H9 (cell line): ENCODE measurements around the gene PACSIN2. TPM values are rescaled to one million over a fixed set of nuclear protein-coding genes. Genes with fewer than 3 reads are reported as not detected.

ENCODE experiments used
- DNase-seq: peaks from one replicate; pipeline ENCODE4 v3.0.0-alpha.2; 2017
- H2AFZ ChIP-seq: one replicate; pipeline ENCODE4 v1.6.1; 2013; ENCODE audit warnings: mild to moderate bottlenecking, low read length, control low read depth, moderate library complexity
- H2AK5ac ChIP-seq: 2 replicates; pipeline ENCODE4 v1.6.1; 2013; ENCODE audit warnings: low read length, control low read depth, mixed read lengths; ENCODE audit not compliant: insufficient read length
- H2BK120ac ChIP-seq: one replicate; pipeline ENCODE4 v1.6.1; 2013; ENCODE audit warnings: low read depth, mild to moderate bottlenecking, low read length, control low read depth, inconsistent platforms; ENCODE audit not compliant: poor library complexity, severe bottlenecking
- H2BK12ac ChIP-seq: 2 replicates; pipeline ENCODE4 v1.6.1; 2013; ENCODE audit warnings: low read length, control low read depth, mixed read lengths, low read depth; ENCODE audit not compliant: insufficient read length
- H2BK15ac ChIP-seq: 2 replicates; pipeline ENCODE4 v1.6.1; 2013; ENCODE audit warnings: low read depth, low read length, control low read depth
- H2BK20ac ChIP-seq: one replicate; pipeline ENCODE4 v1.6.1; 2013; ENCODE audit warnings: low read depth, mild to moderate bottlenecking, low read length, control low read depth, inconsistent platforms; ENCODE audit not compliant: poor library complexity, severe bottlenecking
- H2BK5ac ChIP-seq: 2 replicates; pipeline ENCODE4 v1.6.1; 2013; ENCODE audit warnings: low read length, control low read depth, mixed read lengths; ENCODE audit not compliant: insufficient read length
- H3K14ac ChIP-seq: 2 replicates; pipeline ENCODE4 v1.6.1; 2013; ENCODE audit warnings: low read length, control low read depth; ENCODE audit not compliant: insufficient read depth
- H3K18ac ChIP-seq: 2 replicates; pipeline ENCODE4 v1.6.1; 2013; ENCODE audit warnings: low read depth, mild to moderate bottlenecking, mixed read lengths, low read length, control low read depth; ENCODE audit not compliant: insufficient read length
- H3K23ac ChIP-seq: 2 replicates; pipeline ENCODE4 v1.6.1; 2013; ENCODE audit warnings: low read length, control low read depth, mixed read lengths, low read depth; ENCODE audit not compliant: insufficient read length
- H3K23me2 ChIP-seq: 2 replicates; pipeline ENCODE4 v1.6.1; 2013; ENCODE audit warnings: low read depth, mild to moderate bottlenecking, mixed read lengths, low read length, control low read depth; ENCODE audit not compliant: insufficient read length, poor library complexity, severe bottlenecking
- H3K27ac ChIP-seq: 2 replicates; pipeline ENCODE4 v1.5.1; 2013; ENCODE audit warnings: low read length, control low read depth, mixed read lengths, low read depth; ENCODE audit not compliant: insufficient read length
- H3K27me3 ChIP-seq: 2 replicates; pipeline ENCODE4 v1.6.1; 2013; ENCODE audit warnings: low read length, control low read depth, inconsistent platforms; ENCODE audit not compliant: insufficient read depth
- H3K4ac ChIP-seq: 2 replicates; pipeline ENCODE4 v1.6.1; 2013; ENCODE audit warnings: low read depth, mild to moderate bottlenecking, control low read depth, inconsistent platforms, low read length, moderate library complexity
- H3K4me1 ChIP-seq: 2 replicates; pipeline ENCODE4 v1.6.1; 2013; ENCODE audit warnings: low read length, control low read depth, inconsistent platforms; ENCODE audit not compliant: insufficient read depth
- H3K4me2 ChIP-seq: 2 replicates; pipeline ENCODE4 v1.6.1; 2013; ENCODE audit warnings: low read length, control low read depth, mixed read lengths; ENCODE audit not compliant: insufficient read length, insufficient read depth
- H3K56ac ChIP-seq: 2 replicates; pipeline ENCODE4 v1.6.1; 2013; ENCODE audit warnings: low read depth, mild to moderate bottlenecking, mixed read lengths, low read length, control low read depth; ENCODE audit not compliant: insufficient read length
- H3K79me1 ChIP-seq: 2 replicates; pipeline ENCODE4 v1.6.1; 2013; ENCODE audit warnings: low read depth, mild to moderate bottlenecking, moderate library complexity, low read length, control low read depth, inconsistent platforms; ENCODE audit not compliant: insufficient read depth, poor library complexity, severe bottlenecking
- H3K79me2 ChIP-seq: 2 replicates; pipeline ENCODE4 v1.6.1; 2013; ENCODE audit warnings: low read length, control low read depth, inconsistent platforms; ENCODE audit not compliant: insufficient read depth
- H3K9ac ChIP-seq: 2 replicates; pipeline ENCODE4 v1.6.1; 2013; ENCODE audit warnings: low read length, control low read depth, mixed read lengths; ENCODE audit not compliant: insufficient read length; ENCODE audit errors: extremely low read depth
- H3K9me3 ChIP-seq: one replicate; pipeline ENCODE4 v1.6.1; 2013; ENCODE audit warnings: low read depth, low read length, inconsistent platforms; ENCODE audit not compliant: control insufficient read depth
- H3T11ph ChIP-seq: one replicate; pipeline ENCODE4 v1.6.1; 2013; ENCODE audit warnings: mild to moderate bottlenecking, low read length, control low read depth, inconsistent platforms
- H4K20me1 ChIP-seq: one replicate; pipeline ENCODE4 v1.6.1; 2013; ENCODE audit not compliant: control insufficient read depth, insufficient read length, insufficient read depth
- H4K5ac ChIP-seq: 2 replicates; pipeline ENCODE4 v1.6.1; 2013; ENCODE audit warnings: low read depth, mild to moderate bottlenecking, mixed read lengths, low read length, control low read depth; ENCODE audit not compliant: insufficient read length
- H4K8ac ChIP-seq: replicated peaks from 2 replicates; pipeline ENCODE4 v1.6.1; 2013; ENCODE audit warnings: low read length, control low read depth, mixed read lengths, low read depth; ENCODE audit not compliant: insufficient read length
- H4K91ac ChIP-seq: 2 replicates; pipeline ENCODE4 v1.6.1; 2013; ENCODE audit warnings: low read depth, mild to moderate bottlenecking, moderate library complexity, mixed read lengths, low read length, control low read depth; ENCODE audit not compliant: insufficient read length
- H3K27ac Mint-ChIP-seq, 3 experiments: 2 replicates in 2 of 3; 3 replicates in 1 of 3; pipeline ENCODE4 v1.8.0; 2020 to 2021; ENCODE audit warnings: mixed read lengths in 3 of 3, mild to moderate bottlenecking in 1 of 3, moderate library complexity in 1 of 3
- H3K27me3 Mint-ChIP-seq: 2 replicates; pipeline ENCODE4 v1.8.0; 2021; ENCODE audit warnings: low read depth, mild to moderate bottlenecking, moderate library complexity, mixed read lengths
- H3K36me3 Mint-ChIP-seq, 3 experiments: 2 replicates in 2 of 3; 3 replicates in 1 of 3; pipeline ENCODE4 v1.8.0; 2020 to 2021; ENCODE audit warnings: low read depth in 3 of 3, mixed read lengths in 3 of 3; ENCODE audit not compliant: insufficient read depth in 1 of 3
- H3K4me1 Mint-ChIP-seq, 2 experiments: 2 replicates each; pipeline ENCODE4 v1.8.0; 2020; ENCODE audit warnings: mixed read lengths in 2 of 2
- H3K4me3 Mint-ChIP-seq, 2 experiments: 2 replicates in 1 of 2; 3 replicates in 1 of 2; pipeline ENCODE4 v1.8.0; 2020 to 2021; ENCODE audit warnings: mild to moderate bottlenecking in 2 of 2, mixed read lengths in 2 of 2, moderate library complexity in 1 of 2
- H3K9me3 Mint-ChIP-seq, 2 experiments: 2 replicates in 1 of 2; 3 replicates in 1 of 2; pipeline ENCODE4 v1.8.0; 2020; ENCODE audit warnings: mild to moderate bottlenecking in 2 of 2, mixed read lengths in 2 of 2, moderate library complexity in 1 of 2
- WGBS: extraction: QIAGEN DNeasy Blood & Tissue Kit; methylation state at CpG from one replicate; pipeline ENCODE4 v1.1.7; 2013; ENCODE audit warnings: missing lambda C conversion rate, low lambda C conversion rate, mixed read lengths; ENCODE audit not compliant: insufficient read length; ENCODE audit errors: extremely low coverage; 5-methylcytosine and 5-hydroxymethylcytosine counted together
- total RNA-seq: library from RNA; stranded (reverse); gene quantifications from 2 replicates; pipeline ENCODE4 v1.2.1, GENCODE V29; 2021
- TF ChIP-seq, protein P1 (sequence below): fragments of 200-600 bp; sonication (generic); conservative IDR thresholded peaks from 3 replicates; pipeline ENCODE4 v1.8.0; 2021; ENCODE audit warnings: antibody characterized with exemption, mild to moderate bottlenecking

The PACSIN2 gene
- total RNA-seq, 1 experiment from 2014 or later: 62.3 TPM

- no peaks in the 10 kb centered on the region for H3K9me3 Mint-ChIP-seq
- peaks cover 46 to 48% of the 10 kb centered on the region in 2 experiments for H3K4me1 Mint-ChIP-seq
- TF ChIP-seq, protein P1, sequence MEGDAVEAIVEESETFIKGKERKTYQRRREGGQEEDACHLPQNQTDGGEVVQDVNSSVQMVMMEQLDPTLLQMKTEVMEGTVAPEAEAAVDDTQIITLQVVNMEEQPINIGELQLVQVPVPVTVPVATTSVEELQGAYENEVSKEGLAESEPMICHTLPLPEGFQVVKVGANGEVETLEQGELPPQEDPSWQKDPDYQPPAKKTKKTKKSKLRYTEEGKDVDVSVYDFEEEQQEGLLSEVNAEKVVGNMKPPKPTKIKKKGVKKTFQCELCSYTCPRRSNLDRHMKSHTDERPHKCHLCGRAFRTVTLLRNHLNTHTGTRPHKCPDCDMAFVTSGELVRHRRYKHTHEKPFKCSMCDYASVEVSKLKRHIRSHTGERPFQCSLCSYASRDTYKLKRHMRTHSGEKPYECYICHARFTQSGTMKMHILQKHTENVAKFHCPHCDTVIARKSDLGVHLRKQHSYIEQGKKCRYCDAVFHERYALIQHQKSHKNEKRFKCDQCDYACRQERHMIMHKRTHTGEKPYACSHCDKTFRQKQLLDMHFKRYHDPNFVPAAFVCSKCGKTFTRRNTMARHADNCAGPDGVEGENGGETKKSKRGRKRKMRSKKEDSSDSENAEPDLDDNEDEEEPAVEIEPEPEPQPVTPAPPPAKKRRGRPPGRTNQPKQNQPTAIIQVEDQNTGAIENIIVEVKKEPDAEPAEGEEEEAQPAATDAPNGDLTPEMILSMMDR: no peak
- WGBS: no CpG with 5 or more reads among the region's 5 CpGs
- Histone ChIP-seq H3K4me2 (no peak overlapping the region), H3K4ac (no peak overlapping the region), H3K9me3 (no peaks in the 10 kb centered on the region), H2AK5ac (no peak overlapping the region), H3K27me3 (no peaks in the 10 kb centered on the region), H3K4me1 (peaks cover 2% of the 10 kb centered on the region; the same call in 1 of the 2 replicates), H3K23ac (no peak overlapping the region), H4K91ac (no peak overlapping the region), H4K5ac (no peak overlapping the region), H3K79me1 (peaks cover 4% of the 10 kb centered on the region), H3K18ac (no peak overlapping the region), H3K79me2 (peaks cover 6% of the 10 kb centered on the region; the same call in 1 of the 2 replicates), H2BK5ac (no peak overlapping the region), H2BK120ac (no peak overlapping the region), H4K8ac (no peak overlapping the region), H3K14ac (no peak overlapping the region), H3T11ph (no peak overlapping the region), H2BK12ac (no peak overlapping the region), H3K23me2 (no peaks in the 10 kb centered on the region), H3K9ac (no peak overlapping the region), H3K27ac (no peak overlapping the region), H2AFZ (no peak overlapping the region), H2BK15ac (no peak overlapping the region), H4K20me1 (no peaks in the 10 kb centered on the region), H3K56ac (no peak overlapping the region), H2BK20ac (no peak overlapping the region)
- no peak overlapping the region for H3K4me3 Mint-ChIP-seq
- peaks cover 0 to 2% (median 0%) of the 10 kb centered on the region in 3 experiments; a peak in 1 of 7 replicates for H3K36me3 Mint-ChIP-seq
- no peaks in the 10 kb centered on the region for H3K27me3 Mint-ChIP-seq
- no peak for DNase-seq
- peak overlapping the region in 1 of 3 experiments; percentile 85; a peak in 3 of 7 replicates for H3K27ac Mint-ChIP-seq
Observed at GRCh38 chr22:42926768-42927167, 88.2 kb downstream of the PACSIN2 start.
